Retinal pigment epithelial cell (primary cell): ENCODE results near the gene AKAP6.

Source experiments
- DNase-seq: peaks from one replicate; pipeline ENCODE4 v3.0.0-alpha.2; 2010; ENCODE audit warnings: low read depth
- H3K4me3 ChIP-seq: 2 replicates; pipeline ENCODE4 v1.5.1; 2011; ENCODE audit warnings: mild to moderate bottlenecking, low read length, control low read depth, moderate library complexity
- TF ChIP-seq, protein P1 (sequence below): conservative IDR thresholded peaks from 2 replicates; pipeline ENCODE4 v1.5.1; 2011; ENCODE audit warnings: low read depth, low read length, control low read depth, inconsistent platforms

Gene AKAP6

DNA sequence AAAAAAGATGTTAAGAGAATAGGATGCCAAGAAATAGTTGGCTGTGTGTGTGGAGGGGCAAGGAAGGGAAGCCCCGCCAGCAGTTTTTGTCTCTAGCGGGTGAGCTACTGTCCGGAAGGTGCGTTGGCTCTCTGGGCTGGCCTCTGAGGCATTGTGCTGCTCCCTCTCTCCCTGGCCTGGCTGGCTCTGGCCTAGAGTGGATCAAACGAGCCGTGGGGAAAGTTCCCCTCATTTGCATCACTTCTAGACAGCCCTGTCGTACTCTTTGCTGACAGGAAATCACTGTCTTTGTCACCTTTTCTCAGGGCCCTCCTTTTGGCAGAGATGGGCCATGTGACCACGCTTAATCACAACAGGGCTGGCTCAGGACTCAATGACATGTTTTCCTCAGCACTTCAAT lies 373.5 kb downstream of the AKAP6 start:
- no peak overlapping the region for H3K4me3 ChIP-seq
- TF ChIP-seq, protein P1, sequence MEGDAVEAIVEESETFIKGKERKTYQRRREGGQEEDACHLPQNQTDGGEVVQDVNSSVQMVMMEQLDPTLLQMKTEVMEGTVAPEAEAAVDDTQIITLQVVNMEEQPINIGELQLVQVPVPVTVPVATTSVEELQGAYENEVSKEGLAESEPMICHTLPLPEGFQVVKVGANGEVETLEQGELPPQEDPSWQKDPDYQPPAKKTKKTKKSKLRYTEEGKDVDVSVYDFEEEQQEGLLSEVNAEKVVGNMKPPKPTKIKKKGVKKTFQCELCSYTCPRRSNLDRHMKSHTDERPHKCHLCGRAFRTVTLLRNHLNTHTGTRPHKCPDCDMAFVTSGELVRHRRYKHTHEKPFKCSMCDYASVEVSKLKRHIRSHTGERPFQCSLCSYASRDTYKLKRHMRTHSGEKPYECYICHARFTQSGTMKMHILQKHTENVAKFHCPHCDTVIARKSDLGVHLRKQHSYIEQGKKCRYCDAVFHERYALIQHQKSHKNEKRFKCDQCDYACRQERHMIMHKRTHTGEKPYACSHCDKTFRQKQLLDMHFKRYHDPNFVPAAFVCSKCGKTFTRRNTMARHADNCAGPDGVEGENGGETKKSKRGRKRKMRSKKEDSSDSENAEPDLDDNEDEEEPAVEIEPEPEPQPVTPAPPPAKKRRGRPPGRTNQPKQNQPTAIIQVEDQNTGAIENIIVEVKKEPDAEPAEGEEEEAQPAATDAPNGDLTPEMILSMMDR, result no peak
- no peak for DNase-seq

DNA sequence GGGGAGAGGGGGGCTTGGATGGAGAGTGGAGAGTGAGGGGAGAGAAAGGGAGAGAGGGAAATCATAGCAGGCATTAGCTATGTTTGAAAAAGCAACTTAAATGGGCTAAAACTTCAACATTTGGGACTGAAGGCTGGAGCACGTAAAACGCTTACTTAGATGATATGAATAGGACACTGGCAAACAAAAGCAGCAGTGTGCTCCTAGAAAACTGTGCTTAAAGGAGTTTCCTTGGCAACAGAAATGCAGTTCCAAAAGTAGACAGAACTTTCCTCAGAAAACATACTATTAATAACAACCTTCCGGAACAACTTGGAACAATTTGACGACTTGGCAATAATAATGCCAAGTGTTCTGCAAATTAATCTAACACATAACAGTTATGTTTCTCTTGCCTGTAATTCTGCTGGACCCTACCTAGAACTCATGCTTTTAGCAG lies 374.1 kb downstream of the AKAP6 start:
- peak; percentile 60 for DNase-seq
- TF ChIP-seq, protein P1, result no peak
- no peak overlapping the region for H3K4me3 ChIP-seq

DNA sequence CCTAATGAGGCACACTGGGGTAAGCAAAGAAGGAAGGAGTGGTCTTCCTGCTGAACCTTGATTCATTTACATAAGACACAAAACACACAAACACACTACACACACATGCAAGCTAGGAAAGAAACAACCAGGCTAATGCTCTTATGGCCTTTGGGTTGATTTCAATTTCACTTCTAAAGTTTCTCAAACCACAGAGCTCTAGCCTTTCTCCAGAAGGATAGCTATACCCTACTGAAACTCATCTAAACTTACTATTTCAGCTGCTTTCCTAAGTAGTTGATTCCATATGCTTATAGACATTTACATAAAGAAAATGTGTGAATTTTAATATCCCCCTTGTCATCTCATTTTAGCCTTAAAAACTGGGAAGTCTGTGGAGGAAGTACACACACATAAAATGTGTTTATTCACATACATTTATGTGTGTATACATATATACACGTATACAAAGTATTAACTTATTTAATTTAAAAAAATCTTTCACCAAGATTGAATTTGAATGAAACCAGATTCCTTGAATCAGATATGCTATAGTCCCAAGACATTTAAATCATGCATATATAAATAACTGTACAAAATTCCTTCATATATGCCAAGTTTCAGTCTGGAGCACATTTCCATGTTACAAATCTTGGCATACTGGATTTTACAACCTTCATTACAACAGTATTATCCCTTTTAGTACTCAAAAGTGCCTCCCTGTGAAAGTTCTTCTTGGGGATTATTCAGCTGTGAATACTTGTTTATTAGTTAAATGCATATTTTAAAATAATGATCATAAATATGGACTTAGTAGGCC lies 377.8 kb downstream of the AKAP6 start:
- TF ChIP-seq, protein P1, result no peak
- H3K4me3 ChIP-seq, result no peak overlapping the region
- no peak for DNase-seq

DNA sequence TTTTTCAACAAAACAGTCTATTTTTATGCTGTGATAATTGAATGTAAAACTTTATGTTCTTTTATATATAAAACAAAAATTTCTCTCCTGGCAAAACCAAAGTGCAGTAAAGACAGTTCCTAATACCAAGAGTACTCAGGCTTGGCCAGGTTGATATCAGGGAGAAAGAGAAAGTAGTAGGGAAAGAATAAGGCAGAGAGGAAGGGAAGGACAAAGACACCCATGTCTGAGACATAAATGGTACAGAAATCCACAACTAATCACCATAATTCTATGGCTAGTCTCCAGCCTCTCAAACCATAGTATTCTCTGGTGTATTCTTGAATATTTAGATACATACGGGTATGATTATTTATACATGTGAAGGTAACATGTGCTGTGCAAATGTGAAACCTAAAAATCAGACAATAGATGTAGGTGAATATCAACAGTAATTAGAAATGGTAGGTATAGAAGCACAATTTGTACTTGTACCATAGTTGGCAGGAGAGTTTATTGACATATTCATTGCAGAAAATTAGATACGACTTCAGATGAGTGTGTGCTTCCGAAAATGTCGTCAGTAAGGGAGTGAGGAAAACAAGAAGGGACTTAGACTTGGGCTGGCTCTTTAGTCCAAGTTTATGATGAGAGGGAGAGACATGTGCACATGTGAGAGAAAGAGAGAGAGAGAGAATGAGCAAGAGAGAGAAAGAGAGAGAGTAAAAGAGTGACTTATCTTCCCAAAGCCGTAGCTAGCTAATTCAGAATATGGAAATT lies 378.8 kb downstream of the AKAP6 start:
- no peak overlapping the region for H3K4me3 ChIP-seq
- TF ChIP-seq, protein P1, result no peak
- DNase-seq, result no peak

DNA sequence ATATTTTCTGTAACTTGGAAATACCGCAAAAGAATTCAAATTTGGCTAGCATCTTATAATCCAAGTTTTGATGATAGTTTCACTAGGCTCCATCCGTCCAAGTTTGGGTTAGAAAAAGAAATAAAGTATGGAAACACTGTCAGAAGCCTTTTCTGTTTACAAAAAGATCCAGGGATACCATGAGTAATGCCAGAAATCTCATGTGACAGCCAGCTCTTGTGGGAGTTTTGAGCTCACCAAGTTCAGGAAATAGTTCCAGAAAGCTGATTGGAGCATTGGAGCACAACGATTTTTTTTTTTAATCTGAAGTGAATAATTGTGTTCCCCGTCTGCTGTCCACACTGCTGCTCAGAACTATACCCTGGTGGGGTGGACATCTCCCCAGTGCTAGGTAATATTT lies 379.9 kb downstream of the AKAP6 start:
- TF ChIP-seq, protein P1, result no peak
- H3K4me3 ChIP-seq, result no peak overlapping the region
- peak; percentile 86 for DNase-seq

DNA sequence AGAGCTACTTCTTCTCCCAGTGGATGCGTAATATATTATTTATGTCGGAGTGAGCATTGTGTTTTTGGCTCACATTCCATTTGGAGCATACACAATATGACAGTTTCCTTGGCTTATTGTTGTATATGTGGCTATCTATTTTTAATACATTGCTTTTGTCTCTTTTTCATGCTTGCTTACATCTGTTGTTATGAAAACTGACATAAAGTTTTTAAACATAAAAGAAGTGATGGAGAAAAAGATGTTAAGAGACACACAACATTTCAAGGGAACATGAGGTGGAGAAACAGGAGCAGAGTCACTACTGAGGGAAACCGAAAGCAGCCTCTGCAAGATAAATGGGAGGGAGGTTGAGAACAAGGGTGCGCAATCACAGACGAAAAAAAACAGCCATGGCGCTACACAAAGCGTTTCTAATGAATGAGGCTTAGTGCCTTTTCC lies 381.2 kb downstream of the AKAP6 start:
- TF ChIP-seq, protein P1, result no peak
- H3K4me3 ChIP-seq, result no peak overlapping the region
- no peak for DNase-seq
